ENCODE measurements around the gene SALL2.

DNA sequence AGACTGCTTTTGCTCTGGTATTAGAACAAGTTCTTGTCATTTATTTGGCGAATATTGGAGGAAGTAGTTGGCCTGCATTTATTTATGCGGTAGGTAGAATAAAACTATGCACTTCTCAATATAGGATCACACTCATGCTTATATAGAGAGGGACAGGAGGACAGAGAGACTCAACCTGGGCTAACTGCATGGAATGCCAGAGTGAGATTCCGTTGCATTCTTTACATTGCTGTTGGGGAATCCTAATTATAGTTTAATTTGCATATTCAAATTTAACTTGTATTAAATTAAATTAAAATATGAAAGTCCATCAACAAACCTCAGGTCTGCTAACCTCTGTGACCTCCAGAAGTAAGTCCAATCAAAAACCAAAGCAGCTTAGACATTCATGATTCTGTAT lies 27.1 kb upstream of the SALL2 start:
- TF ChIP-seq, protein P1, sequence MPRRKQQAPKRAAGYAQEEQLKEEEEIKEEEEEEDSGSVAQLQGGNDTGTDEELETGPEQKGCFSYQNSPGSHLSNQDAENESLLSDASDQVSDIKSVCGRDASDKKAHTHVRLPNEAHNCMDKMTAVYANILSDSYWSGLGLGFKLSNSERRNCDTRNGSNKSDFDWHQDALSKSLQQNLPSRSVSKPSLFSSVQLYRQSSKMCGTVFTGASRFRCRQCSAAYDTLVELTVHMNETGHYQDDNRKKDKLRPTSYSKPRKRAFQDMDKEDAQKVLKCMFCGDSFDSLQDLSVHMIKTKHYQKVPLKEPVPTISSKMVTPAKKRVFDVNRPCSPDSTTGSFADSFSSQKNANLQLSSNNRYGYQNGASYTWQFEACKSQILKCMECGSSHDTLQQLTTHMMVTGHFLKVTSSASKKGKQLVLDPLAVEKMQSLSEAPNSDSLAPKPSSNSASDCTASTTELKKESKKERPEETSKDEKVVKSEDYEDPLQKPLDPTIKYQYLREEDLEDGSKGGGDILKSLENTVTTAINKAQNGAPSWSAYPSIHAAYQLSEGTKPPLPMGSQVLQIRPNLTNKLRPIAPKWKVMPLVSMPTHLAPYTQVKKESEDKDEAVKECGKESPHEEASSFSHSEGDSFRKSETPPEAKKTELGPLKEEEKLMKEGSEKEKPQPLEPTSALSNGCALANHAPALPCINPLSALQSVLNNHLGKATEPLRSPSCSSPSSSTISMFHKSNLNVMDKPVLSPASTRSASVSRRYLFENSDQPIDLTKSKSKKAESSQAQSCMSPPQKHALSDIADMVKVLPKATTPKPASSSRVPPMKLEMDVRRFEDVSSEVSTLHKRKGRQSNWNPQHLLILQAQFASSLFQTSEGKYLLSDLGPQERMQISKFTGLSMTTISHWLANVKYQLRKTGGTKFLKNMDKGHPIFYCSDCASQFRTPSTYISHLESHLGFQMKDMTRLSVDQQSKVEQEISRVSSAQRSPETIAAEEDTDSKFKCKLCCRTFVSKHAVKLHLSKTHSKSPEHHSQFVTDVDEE (CRISPR knock-in tag; IDR thresholded peaks at IDR 0.05), result no peak
- TF ChIP-seq PATZ1 (CRISPR knock-in tag; IDR thresholded peaks at IDR 0.05; ENCODE audit: borderline replicate concordance) (no peak), SNAI2 (CRISPR knock-in tag; IDR thresholded peaks at IDR 0.05) (no peak), ZFP30 (CRISPR knock-in tag; IDR thresholded peaks at IDR 0.05) (no peak), CREB5 (CRISPR knock-in tag; IDR thresholded peaks at IDR 0.05; ENCODE audit: low read depth) (no peak), TCF4 (CRISPR knock-in tag; IDR thresholded peaks at IDR 0.05; ENCODE audit: borderline replicate concordance) (no peak)

Data from SK-N-SH treated with all-trans-retinoic acid at 6 μM for 48 hours (cell line).